HG03135 (cell line): ENCODE data around the gene TNK2.
A peak's percentile ranks its signal among the peaks of the same experiment; 100 is the strongest.
"Not testable (repeated sequence)": the region's sequence is repeated elsewhere in the genome, so short reads cannot be mapped to it uniquely, and the experiment has no call there.

Source experiments
- ATAC-seq: cut with Tn5 transposase; IDR thresholded peaks from one replicate; pipeline ENCODE4 v1.9.1; 2021; ENCODE audit warnings: mild to moderate bottlenecking, moderate library complexity; ENCODE audit not compliant: unreplicated experiment

TNK2 gene

DNA sequence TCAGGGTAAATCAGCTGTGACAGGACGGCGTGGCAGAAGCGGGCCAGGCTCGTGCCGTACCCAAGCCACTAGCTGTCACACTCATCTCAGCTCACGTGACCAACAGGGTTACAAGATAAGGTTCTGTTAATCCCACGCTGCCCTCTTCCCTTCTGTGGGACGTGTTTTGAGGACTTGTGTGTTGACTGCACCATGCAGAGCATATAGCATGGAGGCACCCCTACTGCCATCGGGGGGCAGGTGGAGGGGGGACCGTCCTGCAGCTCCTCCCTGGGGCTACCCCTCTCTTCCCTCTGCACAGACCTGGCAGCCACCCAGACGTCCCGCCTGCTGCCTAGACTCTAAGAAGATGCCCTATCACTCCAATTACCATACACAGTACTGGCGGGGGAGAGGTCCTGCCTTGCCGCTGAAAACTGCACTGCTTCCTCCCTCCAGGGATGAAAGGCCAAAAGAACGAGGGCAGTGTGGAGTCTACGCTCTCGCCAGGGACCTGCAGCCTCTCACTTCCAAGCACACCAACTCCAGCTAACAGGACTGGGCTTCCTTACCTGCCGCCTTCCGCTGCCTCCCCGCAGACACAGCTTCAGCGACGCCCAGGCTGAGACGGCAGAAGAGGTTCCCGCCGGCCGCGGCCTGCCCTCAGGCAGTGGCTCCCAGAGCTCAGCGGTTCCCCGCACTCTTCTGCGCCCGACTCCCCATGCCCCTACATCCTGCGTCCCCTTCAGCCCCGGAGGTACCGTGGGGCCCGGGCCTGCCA lies at the start of gene TNK2:
Gene TNK2 (minus strand): TSS at position 618 of the 760 bp plus-strand sequence. CDS start 19,963 bp downstream, outside the sequence.
- peak; percentile 33 for ATAC-seq

DNA sequence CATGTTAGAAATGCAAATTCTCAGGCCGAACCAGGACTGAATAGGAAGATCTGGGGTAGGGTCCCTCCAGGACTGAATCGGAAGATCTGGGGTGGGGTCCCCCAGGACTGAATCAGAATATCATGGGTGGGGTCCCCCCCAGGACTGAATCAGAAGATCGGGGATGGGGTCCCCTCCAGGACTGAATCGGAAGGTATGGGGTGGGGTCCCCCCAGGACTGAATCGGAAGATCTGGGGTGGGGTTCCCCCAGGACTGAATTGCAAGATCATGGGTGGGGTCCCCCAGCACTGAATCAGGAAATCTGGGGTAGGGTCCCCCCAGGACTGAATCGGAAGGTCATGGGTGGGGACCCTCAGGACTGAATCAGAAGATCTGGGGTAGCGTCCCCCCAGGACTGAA lies 48.2 kb upstream of the TNK2 start:
- no peak for ATAC-seq

DNA sequence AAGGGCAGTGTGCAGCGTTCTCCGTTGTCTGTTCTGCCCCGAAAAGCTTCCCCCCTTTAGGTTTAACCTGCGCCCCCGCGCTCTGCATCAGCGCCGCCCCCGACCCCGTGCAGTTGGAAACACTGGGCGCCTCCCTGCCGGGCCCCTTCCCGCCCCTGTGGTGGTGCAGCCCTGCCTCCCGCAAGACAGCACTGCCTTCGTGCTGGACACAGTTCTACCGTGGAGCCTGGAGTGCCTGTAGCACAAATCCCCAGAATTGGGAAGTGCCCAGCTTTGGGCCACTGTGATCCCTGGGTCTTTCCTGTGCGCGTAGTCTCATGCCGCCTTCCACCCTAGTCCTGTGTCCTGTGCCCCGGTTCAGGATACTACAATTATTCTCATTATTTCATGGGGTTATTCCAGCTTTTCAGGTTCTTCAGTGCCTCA lies 47.1 kb upstream of the TNK2 start:
- not testable (repeated sequence) for ATAC-seq

GRCh38 chr3:195954752-195955119 lies 46.4 kb upstream of the TNK2 start:
- peak; percentile 51 for ATAC-seq

- peak; percentile 99 for ATAC-seq
These were observed 45.9 kb upstream of the TNK2 start for GRCh38 chr3:195954052-195954751.

DNA sequence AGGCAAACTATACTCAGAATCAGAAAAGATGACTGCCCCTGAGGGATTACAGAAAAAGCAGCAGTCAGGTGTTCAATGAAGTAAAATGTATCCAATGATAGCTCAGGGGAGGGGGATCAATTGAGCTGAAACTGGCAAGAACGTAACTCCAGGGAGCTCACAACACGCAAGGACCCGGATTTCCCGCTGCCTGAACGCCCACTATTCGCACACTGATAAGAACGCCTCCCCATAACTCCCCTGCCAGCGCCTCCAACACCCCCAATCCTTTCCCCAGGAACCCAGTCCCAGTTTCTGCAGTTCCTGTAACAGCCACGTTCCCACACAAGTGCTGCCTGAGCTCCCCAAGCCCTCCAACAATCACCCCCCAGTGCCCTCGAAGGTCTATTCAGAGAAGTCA lies 44.2 kb upstream of the TNK2 start:
- ATAC-seq = not testable (repeated sequence)

DNA sequence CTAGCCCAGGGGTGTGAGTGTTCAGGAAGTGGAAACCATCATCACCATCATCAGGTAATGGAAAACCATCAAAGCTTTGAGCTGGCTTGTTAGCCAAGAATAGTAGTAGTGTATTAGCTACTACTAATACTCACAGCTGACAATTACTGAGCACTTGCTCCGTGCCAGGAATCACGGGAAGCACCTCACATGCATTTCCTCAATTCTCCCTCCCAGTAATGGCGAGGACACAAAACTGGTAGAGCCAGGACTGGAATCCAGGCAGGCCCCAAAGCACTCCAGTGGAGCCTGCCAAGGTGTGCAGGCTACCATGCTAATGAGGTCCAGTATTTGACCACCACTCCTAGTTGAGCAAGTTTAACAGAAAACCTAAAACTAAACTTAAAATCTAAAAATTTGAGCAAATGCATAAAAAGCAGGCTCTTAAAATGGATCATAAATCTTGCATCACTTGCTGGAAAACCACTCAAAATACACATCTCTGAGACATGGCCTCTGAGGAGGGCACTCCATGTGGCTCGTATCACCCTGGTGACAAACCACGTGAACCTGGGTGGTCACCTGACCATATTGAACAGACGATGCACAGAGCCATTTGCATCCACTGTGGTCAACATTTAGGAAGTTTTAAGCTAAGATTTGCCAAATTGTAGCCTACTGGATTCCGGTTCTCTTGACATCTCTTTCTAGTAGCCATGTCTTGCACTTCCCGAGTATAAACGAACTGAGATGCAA lies 43.3 kb upstream of the TNK2 start:
- not testable (repeated sequence) for ATAC-seq

- ATAC-seq = not testable (repeated sequence)
These were observed 42.4 kb upstream of the TNK2 start for GRCh38 chr3:195950731-195951130.

DNA sequence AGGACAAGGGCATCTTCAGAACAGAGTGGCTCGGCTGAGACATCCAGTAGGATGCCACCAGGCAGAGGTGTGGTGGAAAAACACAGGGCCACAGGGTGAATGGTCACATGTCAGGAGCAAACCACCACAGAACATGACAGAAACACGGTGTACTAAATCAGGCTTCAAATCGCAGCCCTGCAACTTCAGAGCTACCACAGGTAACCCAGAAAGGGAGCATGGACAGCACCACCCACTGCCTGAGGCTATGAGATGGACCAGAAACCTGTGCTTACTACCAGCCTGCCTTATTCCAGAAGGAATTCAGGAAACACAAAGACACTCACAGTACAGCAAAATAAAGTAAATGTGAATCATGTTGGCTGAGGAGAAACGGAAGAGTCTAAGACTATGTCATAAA lies 41.8 kb upstream of the TNK2 start:
- not testable (repeated sequence) for ATAC-seq

DNA sequence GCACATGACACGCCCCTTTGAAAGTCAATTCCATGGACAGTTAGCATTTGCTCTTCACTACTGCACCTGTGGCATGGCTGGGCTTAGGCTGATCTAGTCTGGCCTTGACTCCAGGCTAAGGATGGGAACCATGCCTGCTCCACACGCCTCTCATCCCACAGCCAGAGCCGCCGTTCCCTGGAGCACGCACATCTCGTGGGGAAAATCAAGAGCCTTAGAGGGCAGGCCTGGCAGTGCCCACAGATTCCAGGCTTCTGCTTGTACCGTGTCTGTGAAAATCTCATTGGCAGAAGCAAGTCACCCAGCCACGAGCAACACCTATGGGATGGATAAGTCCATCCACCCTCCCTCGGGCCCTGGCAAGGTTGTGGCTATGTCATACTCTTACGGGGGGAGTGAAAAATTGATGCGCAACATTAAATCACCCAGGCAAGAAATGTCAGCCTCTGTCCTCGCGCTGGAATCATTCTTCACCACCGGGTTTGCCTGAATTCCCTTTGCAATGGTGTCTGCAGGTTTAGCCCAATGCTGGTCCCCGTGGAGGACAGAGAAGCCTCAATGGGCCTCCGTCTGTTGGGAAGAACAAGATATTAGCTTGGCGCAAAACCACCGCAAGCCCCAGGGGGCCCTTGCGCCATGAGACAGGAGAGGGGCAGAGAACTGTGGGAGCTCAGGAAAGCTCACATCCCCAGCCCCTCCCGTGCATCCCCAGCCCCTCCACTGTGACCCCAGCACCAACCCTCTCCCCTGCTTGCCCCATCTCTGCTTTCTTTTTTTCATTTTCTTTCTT lies 38.8 kb upstream of the TNK2 start:
- ATAC-seq = not testable (repeated sequence)

DNA sequence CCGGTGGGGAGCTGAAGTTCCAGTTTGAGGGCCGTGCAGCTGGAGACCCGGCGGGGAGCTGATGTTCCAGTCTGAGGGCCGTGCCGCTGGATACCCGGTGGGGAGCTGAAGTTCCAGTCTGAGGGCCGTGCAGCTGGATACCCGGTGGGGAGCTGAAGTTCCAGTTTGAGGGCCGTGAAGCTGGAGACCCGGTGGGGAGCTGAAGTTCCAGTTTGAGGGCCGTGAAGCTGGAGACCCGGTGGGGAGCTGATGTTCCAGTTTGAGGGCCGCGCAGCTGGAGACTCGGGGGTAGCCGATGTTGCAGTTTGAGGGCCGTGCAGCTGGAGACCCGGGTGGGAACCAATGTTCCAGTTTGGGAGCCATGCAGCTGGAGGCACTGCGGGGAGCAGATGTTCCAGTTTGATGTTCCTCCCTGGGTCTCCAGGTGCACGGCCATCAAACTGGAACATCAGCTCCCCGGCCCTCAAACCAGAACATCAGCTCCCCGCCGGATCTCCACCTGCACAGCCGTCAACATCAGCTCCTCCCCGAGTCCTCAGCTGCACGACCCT lies 33.0 kb upstream of the TNK2 start:
- ATAC-seq = not testable (repeated sequence)

GRCh38 chr3:195940806-195941205 lies 32.5 kb upstream of the TNK2 start:
- ATAC-seq = not testable (repeated sequence)

GRCh38 chr3:195939526-195940470 lies 31.4 kb upstream of the TNK2 start:
- not testable (repeated sequence) for ATAC-seq

DNA sequence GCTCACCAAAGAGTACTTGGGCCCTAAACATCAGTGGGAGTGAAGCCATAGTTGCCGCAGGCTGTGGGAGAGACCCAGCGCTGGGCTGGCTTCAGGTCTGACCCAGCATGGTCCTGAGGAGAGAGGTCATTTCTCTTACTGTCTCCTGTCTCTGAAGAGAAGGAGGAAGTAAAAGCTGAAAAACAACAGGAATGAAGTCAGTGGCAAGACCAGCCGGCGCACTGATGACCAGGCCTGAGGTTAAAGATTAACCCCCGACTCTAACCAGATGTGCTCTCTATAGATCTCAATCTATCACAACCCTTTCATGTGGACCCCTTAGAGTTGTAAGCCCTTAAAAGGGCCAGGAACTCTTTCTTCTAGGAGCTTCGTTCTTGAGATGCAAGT lies 24.7 kb upstream of the TNK2 start:
- ATAC-seq = not testable (repeated sequence)

GRCh38 chr3:195932418-195933043 lies 24.2 kb upstream of the TNK2 start:
- ATAC-seq = no peak

GRCh38 chr3:195931582-195932273 lies 23.4 kb upstream of the TNK2 start:
- ATAC-seq = no peak

GRCh38 chr3:195929452-195929851 lies 21.1 kb upstream of the TNK2 start:
- ATAC-seq = no peak

GRCh38 chr3:195921334-195921791 lies 13.0 kb upstream of the TNK2 start:
- ATAC-seq = no peak
